GM18867 (cell line): ENCODE data around the gene GHRH.

Source experiments
- ATAC-seq: cut with Tn5 transposase; IDR thresholded peaks from one replicate; pipeline ENCODE4 v1.9.1; 2021; ENCODE audit warnings: mild to moderate bottlenecking, moderate library complexity; ENCODE audit not compliant: unreplicated experiment

GHRH gene

DNA sequence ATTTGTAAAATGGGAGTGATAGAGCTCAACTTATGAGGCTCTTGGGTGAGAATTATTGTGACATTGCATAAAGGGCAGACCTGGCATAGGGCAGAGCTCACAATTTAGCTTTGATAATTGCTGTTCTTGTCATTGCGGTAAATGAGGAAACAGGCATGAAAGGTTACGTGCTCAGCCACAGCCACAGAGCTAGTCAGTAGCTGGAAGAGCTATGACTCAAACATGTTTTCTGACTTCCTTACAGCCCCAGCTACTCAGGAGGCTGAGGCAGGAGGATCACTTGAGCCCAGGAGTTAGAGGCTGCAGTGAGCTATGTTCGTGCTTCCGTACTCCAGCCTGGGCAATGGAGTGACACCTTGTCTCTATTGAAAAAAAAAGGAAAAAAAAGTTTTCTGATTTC is 3.5 kb upstream of the GHRH start:
- no peak for ATAC-seq

DNA sequence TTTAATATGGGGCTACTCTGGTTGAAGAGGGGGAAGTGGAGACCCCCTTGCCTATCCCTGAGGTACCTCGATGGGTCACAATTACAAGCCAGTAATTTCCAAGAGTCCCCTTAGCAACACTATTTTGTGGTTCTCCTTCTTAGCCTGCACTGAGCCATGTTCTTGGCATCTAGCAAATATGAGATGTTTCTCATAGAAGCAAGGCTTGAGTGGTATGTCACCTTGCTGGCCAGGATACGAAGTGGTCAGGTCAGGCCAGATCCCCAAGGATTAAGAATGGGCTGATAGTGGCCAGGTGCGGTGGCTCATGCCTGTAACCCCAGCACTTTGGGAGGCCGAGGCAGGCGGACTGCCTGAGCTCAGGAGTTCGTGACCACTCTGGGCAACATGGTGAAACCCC is 2.1 kb upstream of the GHRH start:
- no peak for ATAC-seq

DNA sequence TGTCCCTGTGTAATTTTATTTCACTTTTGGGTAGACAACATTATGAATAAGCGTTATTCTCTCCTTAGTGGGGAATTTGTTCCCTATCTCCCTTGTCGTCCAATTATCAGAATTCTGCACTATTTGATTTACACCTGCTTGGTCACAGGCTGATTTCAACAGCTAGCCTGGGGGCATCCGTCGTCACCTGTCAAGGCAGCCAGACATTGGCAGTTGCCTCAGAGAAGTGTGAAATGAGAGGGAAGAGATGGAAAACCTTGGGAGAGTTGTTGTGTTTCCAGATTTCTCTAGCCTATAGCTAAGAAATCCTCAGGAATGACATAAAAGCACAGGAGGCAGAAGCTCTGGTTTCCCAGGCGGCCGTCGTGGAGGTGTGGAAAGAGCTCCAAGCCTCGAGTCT is 891 bp upstream of the GHRH start:
- ATAC-seq, result no peak

DNA sequence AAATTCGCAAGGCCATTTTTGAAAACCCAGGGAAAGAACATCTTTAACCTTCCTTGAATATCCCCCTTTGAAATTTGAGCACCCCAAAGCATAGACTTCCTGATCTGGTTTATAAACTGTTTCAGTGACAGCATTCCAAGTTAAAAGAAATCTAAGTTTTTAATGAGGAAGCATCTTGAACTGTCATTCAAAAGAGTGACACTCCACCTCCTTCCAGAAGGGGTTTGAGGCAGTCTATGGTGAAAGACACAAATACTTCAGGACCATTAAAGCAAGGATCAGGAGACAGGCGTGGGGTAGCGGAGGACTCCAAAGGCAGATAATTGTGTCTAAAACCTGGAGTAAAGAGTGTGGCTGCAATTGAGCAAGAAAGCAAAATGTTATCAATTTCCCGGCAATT is 691 bp downstream of the GHRH start:
- no peak for ATAC-seq

DNA sequence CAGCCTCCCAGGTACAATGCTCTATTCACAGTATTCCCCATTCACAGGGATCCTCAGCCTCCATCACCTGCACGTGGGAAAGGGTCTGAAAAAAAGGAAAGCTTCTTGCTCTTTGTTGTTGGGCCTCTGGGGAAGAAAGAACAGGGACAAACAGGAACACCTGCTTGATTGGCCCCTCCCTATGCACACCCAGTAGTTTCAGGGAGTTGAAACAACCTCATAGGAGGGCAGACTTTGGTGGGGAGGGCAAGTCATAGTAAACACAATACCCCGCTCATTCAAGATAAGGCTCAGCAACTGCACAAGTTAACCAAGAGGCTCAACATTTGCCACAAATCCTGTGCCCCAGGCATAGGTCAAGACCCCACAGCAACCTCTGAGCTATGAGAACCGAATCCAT is 1.7 kb downstream of the GHRH start:
- no peak for ATAC-seq

DNA sequence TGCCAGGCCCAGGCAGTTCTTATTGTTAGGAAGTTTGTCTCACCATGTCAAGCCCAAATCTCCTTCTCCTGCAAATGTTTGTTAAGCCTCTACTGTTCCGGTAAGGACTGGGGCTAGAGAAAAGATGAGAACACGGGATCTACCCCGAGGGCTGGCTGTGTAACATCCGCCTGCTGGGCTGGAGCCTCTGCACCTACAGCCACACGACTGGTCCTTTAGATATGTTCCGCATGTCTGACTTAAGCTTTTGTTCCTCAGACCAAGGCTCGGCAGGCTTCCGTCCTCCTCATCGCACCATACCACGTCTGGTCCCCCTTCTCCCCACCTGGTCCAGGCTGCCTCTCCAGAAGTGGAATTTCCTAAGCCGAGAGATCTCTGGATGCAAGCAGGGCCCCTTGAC is 2.6 kb downstream of the GHRH start:
- ATAC-seq, result no peak

DNA sequence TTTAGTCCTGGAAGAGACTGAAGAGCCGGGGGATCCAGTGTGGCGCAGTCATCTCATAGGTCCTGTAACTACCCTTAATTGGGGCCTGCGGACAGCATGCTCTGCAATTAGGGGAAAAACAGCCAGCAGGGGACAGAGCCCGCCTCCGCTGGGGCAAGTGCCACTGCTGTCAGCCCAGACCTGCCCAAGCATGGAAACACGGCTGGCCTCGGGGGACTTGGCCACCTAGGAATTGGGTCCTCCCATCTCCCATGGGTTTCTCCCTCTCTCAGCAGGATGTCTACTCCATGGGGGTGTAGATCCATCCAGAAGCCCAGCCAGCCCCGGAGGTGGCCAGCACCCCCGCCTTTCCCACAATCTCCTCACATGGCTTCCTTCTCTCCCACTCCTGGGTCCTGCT is 3.6 kb downstream of the GHRH start:
- ATAC-seq, result no peak

DNA sequence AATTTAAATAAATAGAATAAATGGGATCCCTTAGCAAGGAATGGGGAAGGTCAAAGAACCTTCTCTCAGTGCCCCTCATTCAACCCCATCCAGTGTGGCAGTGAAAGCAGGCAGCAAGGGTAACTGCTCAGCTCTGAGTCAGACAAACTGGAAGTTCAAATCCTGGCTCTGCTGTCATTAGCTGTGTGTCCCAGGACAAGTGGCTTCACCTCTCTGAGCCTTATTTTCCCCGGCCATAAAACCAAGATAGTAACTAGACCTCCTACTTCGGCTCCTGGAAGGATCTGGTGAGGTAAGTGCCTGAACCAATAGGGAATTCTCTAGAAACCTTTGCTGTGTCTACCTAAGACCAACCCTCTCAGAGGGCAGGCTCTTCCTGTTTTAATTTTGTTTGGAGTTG is 4.1 kb downstream of the GHRH start:
- no peak for ATAC-seq

DNA sequence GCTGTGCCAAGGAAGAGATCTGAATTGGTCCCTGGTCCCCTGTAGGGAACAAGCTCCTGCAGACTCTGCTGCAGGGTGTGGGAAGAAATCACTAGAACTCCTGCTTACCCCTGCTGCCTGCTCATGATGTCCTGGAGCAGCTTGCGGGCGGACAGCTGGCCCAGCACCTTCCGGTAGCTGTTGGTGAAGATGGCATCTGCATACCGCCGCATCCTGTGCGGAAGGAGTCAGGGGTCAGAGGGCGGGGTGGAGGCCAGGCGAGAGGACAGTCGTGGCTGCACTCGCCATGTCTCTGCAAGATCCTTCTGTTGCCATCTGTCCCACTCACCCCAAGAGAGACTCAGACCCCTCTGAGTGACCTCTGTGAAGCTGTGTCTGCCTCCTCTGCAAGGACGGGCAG is 5.3 kb downstream of the GHRH start:
- ATAC-seq, result no peak

DNA sequence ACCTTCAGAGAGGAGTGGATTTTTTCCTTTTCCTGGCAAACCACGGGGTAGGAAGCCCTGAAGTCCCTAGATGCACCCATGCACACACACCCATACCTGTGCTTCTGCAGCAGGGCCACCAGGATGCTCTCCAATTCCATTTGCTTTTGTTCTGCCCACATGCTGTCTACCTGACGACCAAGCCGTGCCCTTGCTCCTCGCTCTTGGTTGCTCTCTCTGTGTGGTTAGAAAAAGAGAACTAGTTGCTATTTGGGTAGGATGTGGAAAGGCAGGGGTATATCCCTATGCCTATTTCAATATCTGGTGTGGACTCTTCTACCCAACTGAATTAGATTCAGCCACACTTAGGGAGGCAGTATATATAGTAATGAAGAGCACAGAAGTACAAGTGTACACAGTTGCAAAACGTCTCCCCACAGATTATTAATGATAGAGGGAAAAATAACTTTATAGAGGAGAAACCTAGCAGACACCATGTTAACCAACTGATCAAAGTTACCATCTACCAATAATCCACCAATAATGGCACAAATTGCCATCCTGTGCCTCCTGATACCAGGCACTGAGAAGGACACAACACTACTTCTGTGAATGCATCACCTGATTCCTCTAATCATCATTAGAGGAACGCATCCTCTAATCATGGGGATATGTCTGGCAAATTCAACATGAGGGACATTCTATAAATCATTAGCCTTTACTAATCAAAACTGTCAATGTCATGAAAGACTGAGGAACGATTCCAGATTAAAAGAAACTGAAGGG is 7.3 kb downstream of the GHRH start:
- no peak for ATAC-seq

DNA sequence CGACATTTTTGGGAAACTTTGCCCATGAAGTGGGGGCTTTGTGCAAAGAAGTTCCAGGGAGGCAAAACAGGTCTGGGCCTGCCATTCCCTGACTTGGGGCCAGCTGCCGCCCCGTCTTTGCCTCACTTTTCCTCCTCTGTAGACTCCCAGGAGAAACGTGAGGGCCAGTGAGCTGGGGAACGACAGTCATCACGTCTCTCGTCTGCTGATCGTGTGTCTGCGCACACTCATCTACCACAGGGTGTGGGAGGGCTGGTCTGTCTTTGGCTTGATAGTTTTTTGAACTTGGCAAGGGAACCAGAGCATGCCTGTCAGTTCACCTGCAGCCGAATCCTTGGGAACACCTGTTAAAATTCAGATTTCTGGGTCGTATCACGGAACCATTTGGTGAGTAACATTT is 8.5 kb downstream of the GHRH start:
- ATAC-seq, result no peak

DNA sequence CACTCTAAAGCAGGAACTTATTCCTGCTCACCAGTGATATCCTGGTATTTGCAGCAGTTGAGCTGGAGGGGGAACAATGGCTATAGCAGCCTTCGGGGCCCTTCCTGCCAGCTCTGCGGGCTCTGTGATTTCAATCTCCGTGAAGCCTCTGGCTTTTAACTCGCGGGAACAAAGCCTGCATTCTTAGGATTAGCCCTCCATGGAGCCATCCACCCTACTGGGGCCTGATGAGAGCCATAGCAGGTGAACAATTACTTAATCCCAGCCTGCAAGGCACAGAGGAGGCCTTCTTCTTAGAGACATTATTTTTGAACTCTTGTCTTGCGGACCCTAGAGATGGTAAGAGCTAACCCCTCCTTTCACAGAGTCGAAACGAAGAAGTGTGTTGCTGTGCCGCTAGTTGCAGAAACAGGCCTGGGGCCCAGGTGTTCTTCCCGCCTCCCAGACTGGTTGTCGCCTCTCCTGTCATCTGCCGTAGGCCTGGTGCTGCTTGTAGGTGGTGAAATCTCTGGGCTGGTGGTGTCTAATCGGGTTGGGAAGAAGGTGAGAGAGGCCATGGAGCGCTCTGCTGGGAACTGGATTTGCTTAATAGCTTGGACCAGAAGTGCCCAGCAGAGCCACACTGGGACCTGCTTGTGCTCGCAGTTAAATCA is 9.7 kb downstream of the GHRH start:
- ATAC-seq, result no peak

DNA sequence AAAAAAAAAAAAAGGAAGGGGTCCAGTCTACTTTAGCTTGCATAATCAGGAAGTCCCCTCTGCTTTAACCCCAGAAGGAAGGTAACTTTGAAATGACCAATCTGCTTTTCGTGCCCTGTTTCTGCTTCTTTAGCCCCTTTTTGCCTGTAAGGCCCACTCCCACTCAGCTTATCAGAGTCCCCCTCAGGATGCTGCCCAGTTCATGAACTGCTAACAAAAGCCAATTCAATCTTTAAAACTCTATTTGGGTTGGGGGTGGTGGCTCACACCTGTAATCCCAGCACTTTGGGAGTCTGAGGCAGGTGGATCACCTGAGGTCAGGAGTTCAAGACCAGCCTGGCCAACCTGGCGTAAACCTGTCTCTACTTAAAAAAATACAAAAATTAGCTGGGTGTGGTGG is 12.3 kb downstream of the GHRH start:
- ATAC-seq, result no peak

DNA sequence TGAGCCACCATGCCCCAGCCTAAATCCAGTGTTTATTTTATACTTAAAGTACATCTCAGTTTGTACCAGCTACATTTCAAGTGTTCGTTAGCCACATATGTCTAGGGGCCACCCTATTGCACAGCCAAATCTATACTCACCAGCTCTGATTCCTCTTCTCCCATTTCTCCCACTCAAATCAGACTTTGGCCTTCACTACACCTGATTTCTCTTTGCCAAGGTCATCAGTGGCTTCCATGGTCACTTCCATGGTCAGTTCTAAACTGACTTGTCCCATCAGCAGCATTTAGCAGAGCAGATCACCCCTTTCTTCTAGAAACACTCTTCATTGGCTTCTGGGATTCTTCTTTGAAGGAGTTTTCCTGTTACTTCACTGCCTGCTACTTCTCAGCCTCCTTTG is 14.1 kb downstream of the GHRH start:
- ATAC-seq, result no peak

DNA sequence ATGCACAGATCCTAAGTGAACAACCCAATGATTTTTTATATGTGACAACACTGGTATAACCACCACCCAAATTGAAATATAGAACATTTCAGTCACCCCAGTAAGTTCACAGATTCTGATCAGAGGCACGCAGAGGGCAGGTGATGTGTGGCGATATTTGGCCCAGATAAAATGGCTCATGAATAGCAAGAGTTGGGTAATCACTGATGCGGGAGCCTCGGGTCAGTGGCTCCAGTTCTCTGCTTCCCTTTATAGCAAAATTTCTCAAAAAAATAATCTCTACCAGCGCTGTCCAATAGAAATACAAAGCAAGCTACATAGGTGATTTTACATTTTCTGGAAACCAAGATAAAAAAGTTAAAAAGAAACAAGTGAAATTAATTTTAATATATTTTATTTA is 14.9 kb downstream of the GHRH start:
- no peak for ATAC-seq

DNA sequence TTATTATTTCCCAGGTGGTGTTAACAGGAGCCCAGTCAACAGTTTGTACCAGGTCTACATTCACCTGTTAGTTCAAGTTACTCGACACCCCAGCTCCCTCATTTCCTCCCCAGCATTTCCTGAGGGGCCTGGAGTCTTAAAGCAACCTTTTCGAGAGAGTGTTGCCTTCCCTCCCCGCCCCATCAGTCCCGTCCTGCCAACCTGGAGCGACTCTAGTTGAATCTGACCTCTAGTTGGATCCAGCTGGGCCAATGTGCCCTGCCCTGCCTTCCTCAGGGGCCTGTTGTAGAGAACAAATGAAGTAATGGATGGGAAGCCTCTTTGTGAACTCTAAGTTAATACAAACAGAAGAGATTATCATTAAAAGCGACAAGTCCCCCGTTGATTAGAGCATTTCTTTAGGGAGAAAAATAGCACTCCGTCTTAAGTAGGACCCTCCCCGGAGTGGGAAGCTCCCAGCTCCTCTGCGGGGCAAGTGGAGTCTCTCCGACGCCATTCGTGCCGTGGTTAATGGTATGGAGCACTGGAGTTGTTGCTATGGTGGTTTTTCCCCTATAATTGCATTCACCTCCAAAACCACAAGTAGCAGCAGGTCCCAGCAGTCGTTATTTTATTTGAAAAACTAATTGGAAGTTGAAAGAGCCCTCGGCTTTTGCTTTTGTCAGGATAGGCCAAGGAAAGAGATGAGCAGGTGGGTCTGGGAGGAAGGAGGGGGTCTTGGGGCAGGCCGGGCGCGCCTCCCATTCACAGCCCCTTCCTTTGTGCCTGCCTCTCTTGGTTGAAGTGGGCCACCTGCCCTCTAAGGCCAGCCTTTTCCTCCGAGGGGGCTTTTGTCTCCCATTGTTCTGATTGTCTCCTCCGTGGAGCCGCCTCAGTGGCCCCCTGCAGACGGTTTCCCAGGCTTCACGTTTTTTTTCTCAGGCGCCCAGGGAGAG is 16.1 kb downstream of the GHRH start:
- no peak for ATAC-seq

DNA sequence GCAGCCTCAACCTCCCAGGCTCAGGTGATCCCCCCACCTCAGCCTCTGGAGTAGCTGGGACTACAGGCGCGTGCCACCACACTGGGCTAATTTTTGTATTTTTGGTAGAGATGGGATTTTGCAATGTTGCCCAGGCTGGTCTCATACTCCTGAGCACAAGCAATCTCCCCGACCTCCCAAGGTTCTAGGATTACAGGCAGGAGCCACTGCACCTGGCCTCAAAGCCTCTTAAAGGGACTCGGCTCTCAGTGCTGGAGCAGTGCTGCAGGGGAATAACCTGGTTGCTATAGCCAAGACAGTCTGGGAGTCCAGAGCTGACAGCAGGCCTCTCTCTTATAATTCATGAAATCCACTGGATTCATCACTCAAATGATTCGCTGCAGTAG is 17.0 kb downstream of the GHRH start:
- no peak for ATAC-seq

DNA sequence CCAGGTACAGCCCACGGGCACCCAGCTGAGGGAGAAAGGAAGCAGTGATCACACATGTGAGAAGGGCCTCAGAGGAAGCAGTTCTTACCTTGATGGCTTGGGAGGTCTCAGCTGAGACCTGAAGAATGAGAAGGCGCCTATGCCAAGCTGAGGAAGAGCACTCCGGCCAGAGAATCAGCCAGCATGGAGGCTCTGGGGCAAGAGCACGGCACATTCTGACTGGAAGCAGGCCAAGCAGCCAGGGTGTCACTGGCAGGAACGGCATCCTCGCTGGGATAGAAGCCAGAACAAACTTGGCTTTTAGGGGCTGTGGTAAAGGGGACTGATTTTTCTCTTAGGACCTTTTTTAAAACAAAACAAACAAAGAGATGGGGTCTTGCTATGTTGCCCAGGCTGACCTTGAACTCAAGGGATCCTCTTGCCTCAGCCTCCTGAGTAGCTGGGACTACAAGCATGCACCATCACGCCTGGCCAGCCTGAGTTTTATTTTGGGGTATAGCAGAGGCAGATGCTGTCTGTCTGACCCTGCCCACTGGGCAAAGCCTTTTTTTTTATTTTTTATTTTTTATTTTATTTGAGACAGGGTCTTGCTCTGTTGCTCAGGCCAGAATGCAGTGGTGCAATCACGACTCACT is 17.6 kb downstream of the GHRH start:
- ATAC-seq, result no peak

DNA sequence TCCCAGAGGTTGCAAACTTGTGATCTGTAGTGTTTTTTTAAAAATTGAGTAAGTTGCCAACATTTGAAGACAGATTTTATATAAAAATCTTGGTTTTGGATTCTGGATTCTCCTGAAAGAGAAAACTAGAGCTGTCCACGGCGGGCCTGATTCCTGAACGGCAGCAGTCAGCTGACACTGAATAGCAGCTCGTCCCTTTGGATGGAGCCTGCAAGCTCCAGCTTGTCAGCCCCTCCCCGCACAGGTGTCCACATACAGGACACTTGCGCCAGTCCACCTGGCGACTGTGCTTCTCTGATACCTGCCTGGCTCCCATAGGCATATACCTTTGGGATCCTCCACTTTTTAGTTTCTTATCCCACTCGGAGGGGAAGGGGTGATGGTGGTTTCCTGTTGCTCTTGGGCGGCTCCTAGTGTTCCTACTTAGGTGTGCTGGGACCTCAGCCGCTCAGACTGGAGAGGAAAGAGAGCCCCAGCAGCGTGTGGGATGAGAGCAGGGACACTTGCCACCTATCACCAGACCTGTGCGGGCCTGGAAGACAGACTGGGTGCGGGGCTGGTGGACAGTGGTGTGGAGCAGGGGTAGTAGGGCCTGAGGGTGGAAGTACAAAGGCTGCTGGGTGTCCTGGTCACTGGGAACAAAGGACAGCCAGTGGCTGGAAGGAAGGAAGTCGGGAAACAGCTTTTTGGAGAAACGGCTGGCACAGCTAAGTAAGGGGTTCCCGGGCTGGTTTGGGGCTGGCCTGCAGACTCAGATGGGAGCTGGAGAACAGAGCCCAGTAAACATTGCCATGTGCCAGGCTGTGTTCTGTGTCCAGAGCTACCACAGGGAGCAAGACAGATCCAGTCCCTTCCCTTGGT is 18.3 kb downstream of the GHRH start:
- ATAC-seq, result no peak

DNA sequence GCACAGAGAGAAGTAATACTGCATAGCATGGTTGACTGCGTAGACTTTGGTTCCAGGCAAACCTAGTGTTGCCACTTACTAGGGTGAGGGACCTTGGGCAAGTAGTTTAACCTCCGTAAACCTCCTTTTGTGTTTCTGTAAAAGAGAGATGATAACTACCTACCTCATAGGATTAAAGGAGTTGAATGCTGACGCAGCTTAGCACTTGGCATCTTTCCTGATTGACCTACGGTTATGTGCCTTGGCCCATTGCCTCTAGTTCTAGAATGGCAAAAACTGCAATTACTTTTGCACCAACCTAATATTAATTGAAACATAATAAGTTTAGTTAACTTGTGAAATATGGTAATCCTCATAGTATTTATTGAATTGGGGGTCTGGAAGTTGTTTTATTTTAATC is 19.1 kb downstream of the GHRH start:
- no peak for ATAC-seq
